Measurements from ENCODE around the gene MICAL3. TPM values are rescaled to one million over a fixed set of nuclear protein-coding genes. Genes with fewer than 3 reads are reported as not detected.
A peak's percentile ranks its signal among the peaks of the same experiment; 100 is the strongest.

Gene MICAL3
- total RNA-seq, 1 donor from 2014 or later: 54.8 TPM

DNA sequence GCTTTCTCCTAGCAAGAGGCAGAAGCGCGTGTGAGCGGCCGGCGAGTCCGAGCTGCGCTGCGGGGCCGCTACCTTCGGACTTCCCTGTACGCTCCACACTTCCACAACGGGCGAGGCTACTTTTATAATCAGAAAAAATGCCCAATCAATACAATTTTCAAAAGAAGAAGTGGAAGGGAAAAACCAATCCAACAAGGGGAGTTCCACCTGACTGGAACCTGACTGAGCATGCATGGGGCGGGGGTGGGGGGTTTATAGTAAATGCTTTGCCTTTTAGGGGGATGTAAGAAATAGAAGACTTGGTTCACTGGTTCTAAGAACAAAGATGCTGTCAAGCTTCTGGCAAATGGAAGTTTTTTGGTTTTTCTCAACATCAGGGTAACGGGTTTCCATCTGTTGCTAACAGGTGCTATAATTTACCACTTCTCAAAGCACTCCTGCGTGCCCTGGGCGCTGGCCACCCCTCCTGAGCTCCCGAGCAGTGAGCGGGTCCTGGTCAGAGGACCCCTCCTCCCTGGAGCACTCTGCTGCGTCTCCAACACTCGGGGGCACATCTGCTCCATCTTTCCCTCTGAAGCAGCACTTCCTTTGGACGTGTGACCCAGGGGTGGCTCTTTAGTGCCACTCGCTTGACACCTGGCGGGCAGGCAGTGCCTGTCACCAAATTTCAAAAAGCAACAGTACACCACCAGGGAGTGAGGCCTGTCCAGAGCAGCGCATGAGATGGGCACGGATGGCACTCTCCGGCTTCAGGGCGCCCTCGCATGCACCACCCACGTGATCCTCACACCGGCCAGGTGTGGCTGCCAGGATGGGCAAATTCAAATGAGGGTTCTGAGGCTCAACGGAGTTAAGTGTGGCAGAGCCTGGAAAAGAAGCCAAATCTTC, 228.5 kb downstream of the MICAL3 start:
- DNase-seq (ENCODE audit: low spot score, unreplicated experiment): no peak
- TF ChIP-seq, protein P1, sequence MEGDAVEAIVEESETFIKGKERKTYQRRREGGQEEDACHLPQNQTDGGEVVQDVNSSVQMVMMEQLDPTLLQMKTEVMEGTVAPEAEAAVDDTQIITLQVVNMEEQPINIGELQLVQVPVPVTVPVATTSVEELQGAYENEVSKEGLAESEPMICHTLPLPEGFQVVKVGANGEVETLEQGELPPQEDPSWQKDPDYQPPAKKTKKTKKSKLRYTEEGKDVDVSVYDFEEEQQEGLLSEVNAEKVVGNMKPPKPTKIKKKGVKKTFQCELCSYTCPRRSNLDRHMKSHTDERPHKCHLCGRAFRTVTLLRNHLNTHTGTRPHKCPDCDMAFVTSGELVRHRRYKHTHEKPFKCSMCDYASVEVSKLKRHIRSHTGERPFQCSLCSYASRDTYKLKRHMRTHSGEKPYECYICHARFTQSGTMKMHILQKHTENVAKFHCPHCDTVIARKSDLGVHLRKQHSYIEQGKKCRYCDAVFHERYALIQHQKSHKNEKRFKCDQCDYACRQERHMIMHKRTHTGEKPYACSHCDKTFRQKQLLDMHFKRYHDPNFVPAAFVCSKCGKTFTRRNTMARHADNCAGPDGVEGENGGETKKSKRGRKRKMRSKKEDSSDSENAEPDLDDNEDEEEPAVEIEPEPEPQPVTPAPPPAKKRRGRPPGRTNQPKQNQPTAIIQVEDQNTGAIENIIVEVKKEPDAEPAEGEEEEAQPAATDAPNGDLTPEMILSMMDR (IDR thresholded peaks at IDR 0.05; ENCODE audit: unreplicated experiment): no peak
- Mint-ChIP-seq H3K27ac (no peak overlapping the region), H3K4me1 (ENCODE audit: low read depth) (peaks cover 16% of the 10 kb centered on the region), H3K27me3 (peaks cover 4% of the 10 kb centered on the region), H3K36me3 (ENCODE audit: insufficient read depth) (no peaks in the 10 kb centered on the region), H3K9me3 (ENCODE audit: low read depth) (no peaks in the 10 kb centered on the region), H3K4me3 (ENCODE audit: low read depth) (no peak overlapping the region)

DNA sequence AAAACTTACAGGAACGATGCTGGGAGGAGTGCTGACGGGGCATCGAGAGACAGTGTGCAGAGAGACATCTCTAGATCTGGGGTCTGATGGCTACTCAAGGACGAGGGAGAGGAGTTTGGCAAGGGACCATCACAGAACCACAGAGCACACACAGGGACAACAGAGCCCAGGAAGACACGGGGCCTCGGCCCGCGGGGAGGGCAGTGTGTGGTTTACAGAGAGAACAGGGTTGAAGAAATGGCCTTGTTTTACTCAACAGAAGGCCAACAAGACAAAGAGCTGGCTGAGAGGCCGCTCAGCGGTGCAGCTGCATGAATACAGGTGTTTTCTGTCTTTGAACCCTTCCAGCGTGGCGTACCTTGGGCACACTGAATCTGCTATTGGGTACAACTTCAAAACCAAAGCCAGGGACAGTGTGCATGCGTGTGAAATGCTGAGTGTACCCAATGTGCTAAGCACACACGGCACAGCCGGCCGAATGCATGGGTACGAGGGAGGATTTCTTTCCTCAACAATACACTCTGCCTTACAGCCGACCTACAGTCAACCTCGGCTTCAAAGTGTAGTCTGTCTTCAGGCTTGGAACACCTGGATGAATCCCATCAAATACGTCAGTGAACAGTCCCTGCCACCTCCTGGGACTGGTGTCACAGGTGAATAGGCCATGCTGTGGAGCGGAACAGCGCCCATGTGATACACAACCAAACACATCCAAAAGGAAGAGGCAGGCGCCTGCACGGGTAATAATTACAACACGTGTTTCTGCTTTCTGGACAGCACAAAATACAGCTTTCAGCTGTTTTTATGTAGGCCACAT, 229.4 kb downstream of the MICAL3 start:
- H3K4me1 Mint-ChIP-seq (ENCODE audit: low read depth): peaks cover 14% of the 10 kb centered on the region
- no peak for DNase-seq (ENCODE audit: low spot score, unreplicated experiment)
- TF ChIP-seq, protein P1 (IDR thresholded peaks at IDR 0.05; ENCODE audit: unreplicated experiment): no peak
- H3K27me3 Mint-ChIP-seq: peaks cover 4% of the 10 kb centered on the region
- no peaks in the 10 kb centered on the region for H3K36me3 Mint-ChIP-seq (ENCODE audit: insufficient read depth)
- H3K27ac Mint-ChIP-seq: no peak overlapping the region
- no peaks in the 10 kb centered on the region for H3K9me3 Mint-ChIP-seq (ENCODE audit: low read depth)
- no peak overlapping the region for H3K4me3 Mint-ChIP-seq (ENCODE audit: low read depth)

DNA sequence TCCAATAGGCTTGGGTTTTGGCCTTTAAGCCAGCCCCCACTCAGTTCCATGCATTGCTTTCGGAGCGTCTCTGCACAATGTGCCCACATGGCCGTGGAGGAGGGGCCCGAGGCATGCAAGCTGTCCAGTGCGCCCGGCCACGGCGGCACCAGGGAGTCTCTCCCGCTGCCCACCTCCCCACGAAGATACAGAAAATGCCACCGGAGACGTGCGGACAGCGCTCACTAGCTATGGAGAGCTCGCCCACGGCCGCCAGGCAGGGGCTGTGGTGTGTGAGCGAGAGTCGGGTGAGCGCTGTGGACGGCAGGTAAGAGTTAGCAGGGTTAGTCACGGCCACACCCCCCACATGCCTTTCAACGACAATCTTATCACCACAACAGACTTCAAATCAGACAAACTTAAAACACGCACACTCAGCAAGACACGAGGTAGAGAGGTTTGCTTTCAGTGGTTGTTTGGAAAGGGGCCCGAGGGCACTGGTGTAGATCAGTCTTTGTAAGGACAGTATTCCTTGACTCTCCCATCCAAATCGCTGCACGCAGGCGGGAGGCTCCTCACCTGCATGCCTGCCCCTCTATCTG, 231.4 kb downstream of the MICAL3 start:
- no peak for DNase-seq (ENCODE audit: low spot score, unreplicated experiment)
- no peak overlapping the region for H3K4me3 Mint-ChIP-seq (ENCODE audit: low read depth)
- H3K36me3 Mint-ChIP-seq (ENCODE audit: insufficient read depth): no peaks in the 10 kb centered on the region
- peaks cover 14% of the 10 kb centered on the region for H3K4me1 Mint-ChIP-seq (ENCODE audit: low read depth)
- no peaks in the 10 kb centered on the region for H3K9me3 Mint-ChIP-seq (ENCODE audit: low read depth)
- peaks cover 4% of the 10 kb centered on the region for H3K27me3 Mint-ChIP-seq
- TF ChIP-seq, protein P1 (IDR thresholded peaks at IDR 0.05; ENCODE audit: unreplicated experiment): no peak
- peak overlapping the region; percentile 39 for H3K27ac Mint-ChIP-seq

DNA sequence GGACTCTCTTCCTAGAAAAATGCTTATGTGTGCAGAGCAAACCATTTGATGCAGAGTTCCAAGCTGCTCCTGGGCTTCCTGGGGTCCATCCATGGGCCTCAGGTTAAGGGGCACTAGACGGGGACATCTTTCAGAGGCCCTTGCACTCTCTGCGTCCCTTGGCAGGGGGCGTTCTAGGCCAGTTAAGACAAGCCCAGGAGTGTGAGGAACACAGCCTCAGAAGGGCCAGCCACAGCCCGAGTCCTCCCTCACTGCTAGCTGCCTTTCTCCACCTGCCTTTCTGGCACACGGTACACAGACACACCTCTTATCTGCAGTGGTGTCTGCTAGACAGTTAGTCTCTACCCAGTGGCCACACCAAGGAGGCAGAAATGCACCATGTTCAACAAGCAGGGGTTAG, 232.1 kb downstream of the MICAL3 start:
- H3K4me1 Mint-ChIP-seq (ENCODE audit: low read depth): peaks cover 14% of the 10 kb centered on the region
- no peaks in the 10 kb centered on the region for H3K9me3 Mint-ChIP-seq (ENCODE audit: low read depth)
- H3K27ac Mint-ChIP-seq: no peak overlapping the region
- TF ChIP-seq, protein P1 (IDR thresholded peaks at IDR 0.05; ENCODE audit: unreplicated experiment): peak; percentile 17
- DNase-seq (ENCODE audit: low spot score, unreplicated experiment): no peak
- no peak overlapping the region for H3K4me3 Mint-ChIP-seq (ENCODE audit: low read depth)
- peaks cover 4% of the 10 kb centered on the region for H3K27me3 Mint-ChIP-seq
- H3K36me3 Mint-ChIP-seq (ENCODE audit: insufficient read depth): no peaks in the 10 kb centered on the region

DNA sequence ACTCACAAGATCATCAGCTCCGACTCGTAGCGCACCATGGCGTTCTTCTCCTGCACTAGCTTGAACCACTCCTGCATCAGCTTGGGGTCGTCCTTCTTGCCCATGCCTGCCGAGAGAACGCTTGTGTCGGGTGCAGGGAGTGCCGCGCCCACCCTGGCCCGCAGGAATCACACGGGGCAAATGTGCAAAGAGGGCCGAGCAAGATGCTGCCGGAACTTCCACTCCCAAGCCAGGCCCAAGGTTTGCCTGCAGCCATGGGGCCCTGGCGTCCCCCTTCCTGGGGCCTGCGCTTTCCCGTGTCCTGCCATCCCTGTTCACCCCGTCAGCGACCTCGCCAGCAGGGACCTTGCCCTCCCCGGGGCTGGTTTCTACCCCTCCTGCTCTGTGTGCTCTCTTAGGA, 233.2 kb downstream of the MICAL3 start:
- peaks cover 4% of the 10 kb centered on the region for H3K27me3 Mint-ChIP-seq

More for the DNA sequence above, 233.2 kb downstream of the MICAL3 start:
- no peaks in the 10 kb centered on the region for H3K36me3 Mint-ChIP-seq (ENCODE audit: insufficient read depth)
- no peak overlapping the region for H3K27ac Mint-ChIP-seq
- no peaks in the 10 kb centered on the region for H3K9me3 Mint-ChIP-seq (ENCODE audit: low read depth)
- DNase-seq (ENCODE audit: low spot score, unreplicated experiment): no peak
- H3K4me1 Mint-ChIP-seq (ENCODE audit: low read depth): peaks cover 14% of the 10 kb centered on the region
- TF ChIP-seq, protein P1 (IDR thresholded peaks at IDR 0.05; ENCODE audit: unreplicated experiment): no peak
- H3K4me3 Mint-ChIP-seq (ENCODE audit: low read depth): no peak overlapping the region
